DOHH2 (cell line): ENCODE results near the gene SF3A2.

Source experiments
- EZH2phosphoT487 ChIP-seq: fragments of 200-600 bp; sonication (generic); IDR thresholded peaks from 2 replicates; pipeline ENCODE4 v1.6.1; 2017; ENCODE audit warnings: borderline replicate concordance, mild to moderate bottlenecking, antibody characterized with exemption, low read length, moderate library complexity, mixed read lengths
- TF ChIP-seq, protein P1 (sequence below): fragments of 200-600 bp; sonication (generic); IDR thresholded peaks from one replicate; pipeline ENCODE4 v1.5.1; 2014; ENCODE audit warnings: antibody characterized with exemption, mild to moderate bottlenecking, low read depth, low read length; ENCODE audit not compliant: poor library complexity, severe bottlenecking

DNA sequence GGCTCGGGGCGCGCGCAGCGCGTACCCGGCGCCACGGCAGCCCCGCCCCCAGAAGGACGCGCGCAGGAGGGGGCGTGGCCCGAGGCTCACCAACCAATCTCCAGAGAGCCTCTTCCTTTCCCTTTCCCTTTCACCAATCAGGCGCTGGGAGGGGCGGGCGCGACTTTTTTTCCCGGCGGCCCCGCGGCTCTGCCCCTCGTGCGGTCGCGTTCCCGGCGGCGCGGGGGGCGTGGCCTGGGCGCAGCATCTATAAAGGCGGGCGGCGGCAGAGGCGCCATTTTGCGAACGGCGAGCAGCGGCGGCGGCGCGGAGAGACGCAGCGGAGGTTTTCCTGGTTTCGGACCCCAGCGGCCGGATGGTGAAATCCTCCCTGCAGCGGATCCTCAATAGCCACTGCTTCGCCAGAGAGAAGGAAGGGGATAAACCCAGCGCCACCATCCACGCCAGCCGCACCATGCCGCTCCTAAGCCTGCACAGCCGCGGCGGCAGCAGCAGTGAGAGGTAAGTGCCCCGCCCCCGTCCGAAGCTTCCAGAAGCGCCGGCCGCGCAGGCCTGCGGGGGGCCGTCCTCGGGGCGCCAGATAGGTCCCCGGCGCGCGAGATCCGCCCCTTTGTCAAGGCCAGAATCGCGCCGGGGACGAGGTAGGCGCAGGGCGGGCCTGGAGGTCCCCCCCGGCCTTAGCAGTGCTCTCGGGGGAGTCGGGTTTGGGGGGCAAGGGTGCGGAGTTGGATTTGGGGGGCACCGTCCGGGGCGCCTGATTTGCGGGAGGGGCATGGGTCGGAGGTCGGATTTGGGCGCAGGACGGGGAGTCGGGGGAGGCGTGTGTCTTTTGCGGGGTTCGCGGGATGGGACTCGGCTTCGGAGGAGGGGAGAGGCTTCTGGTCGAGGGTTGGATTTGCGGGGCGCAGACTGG, 32.9 kb downstream of the SF3A2 start:
- TF ChIP-seq, protein P1, sequence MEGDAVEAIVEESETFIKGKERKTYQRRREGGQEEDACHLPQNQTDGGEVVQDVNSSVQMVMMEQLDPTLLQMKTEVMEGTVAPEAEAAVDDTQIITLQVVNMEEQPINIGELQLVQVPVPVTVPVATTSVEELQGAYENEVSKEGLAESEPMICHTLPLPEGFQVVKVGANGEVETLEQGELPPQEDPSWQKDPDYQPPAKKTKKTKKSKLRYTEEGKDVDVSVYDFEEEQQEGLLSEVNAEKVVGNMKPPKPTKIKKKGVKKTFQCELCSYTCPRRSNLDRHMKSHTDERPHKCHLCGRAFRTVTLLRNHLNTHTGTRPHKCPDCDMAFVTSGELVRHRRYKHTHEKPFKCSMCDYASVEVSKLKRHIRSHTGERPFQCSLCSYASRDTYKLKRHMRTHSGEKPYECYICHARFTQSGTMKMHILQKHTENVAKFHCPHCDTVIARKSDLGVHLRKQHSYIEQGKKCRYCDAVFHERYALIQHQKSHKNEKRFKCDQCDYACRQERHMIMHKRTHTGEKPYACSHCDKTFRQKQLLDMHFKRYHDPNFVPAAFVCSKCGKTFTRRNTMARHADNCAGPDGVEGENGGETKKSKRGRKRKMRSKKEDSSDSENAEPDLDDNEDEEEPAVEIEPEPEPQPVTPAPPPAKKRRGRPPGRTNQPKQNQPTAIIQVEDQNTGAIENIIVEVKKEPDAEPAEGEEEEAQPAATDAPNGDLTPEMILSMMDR, result no peak
- TF ChIP-seq EZH2phosphoT487, result no peak
